Neuronal stem cell (in vitro differentiated cells): ENCODE data around the gene KCNN4.

ENCODE experiments used
- DNase-seq: peaks from one replicate; pipeline ENCODE4 v3.0.0-alpha.2; 2013; ENCODE audit warnings: low spot score
- H2AFZ ChIP-seq: one replicate; pipeline ENCODE4 v1.6.1; 2013; ENCODE audit warnings: mild to moderate bottlenecking, low read length, inconsistent platforms
- H2AK5ac ChIP-seq: 2 replicates; pipeline ENCODE4 v1.6.1; 2013; ENCODE audit warnings: low read depth, mild to moderate bottlenecking, inconsistent platforms, low read length, moderate library complexity, mixed read lengths
- H2BK120ac ChIP-seq: 2 replicates; pipeline ENCODE4 v1.6.1; 2013; ENCODE audit warnings: low read depth, mild to moderate bottlenecking, inconsistent platforms, low read length, moderate library complexity, mixed read lengths
- H2BK12ac ChIP-seq: one replicate; pipeline ENCODE4 v1.6.1; 2013; ENCODE audit warnings: low read length, inconsistent platforms
- H2BK15ac ChIP-seq: 2 replicates; pipeline ENCODE4 v1.6.1; 2013; ENCODE audit warnings: mild to moderate bottlenecking, low read length, inconsistent platforms, mixed read lengths
- H2BK5ac ChIP-seq: one replicate; pipeline ENCODE4 v1.6.1; 2013; ENCODE audit warnings: inconsistent platforms, mild to moderate bottlenecking, low read length, moderate library complexity
- H3K14ac ChIP-seq: one replicate; pipeline ENCODE4 v1.6.1; 2013; ENCODE audit warnings: low read length, inconsistent platforms
- H3K18ac ChIP-seq: 2 replicates; pipeline ENCODE4 v1.6.1; 2013; ENCODE audit warnings: low read length, inconsistent platforms
- H3K23ac ChIP-seq: 2 replicates; pipeline ENCODE4 v1.6.1; 2013; ENCODE audit warnings: low read depth, mild to moderate bottlenecking, mixed read lengths, low read length, inconsistent platforms; ENCODE audit not compliant: poor library complexity
- H3K27ac ChIP-seq: replicated peaks from 3 replicates; pipeline ENCODE4 v1.5.1; 2013; ENCODE audit warnings: low read length, inconsistent platforms
- H3K27me3 ChIP-seq, 3 experiments: 2 replicates each; pipeline ENCODE4 v1.6.1; 2013; ENCODE audit warnings: low read length in 3 of 3, mild to moderate bottlenecking in 2 of 3, inconsistent platforms in 1 of 3, low read depth in 1 of 3, mixed read lengths in 1 of 3, moderate library complexity in 1 of 3; ENCODE audit not compliant: control insufficient read depth in 3 of 3, insufficient read depth in 3 of 3
- H3K36me3 ChIP-seq, 2 donors: replicated peaks in 1 of 2; 2 replicates each; pipeline ENCODE4 v1.6.1; 2013; ENCODE audit warnings: low read length in 2 of 2; ENCODE audit not compliant: control insufficient read depth in 2 of 2, insufficient read depth in 2 of 2
- H3K4ac ChIP-seq: 2 replicates; pipeline ENCODE4 v1.6.1; 2013; ENCODE audit warnings: inconsistent platforms, mild to moderate bottlenecking, low read length, moderate library complexity
- H3K4me1 ChIP-seq, 2 donors: 1 replicate in 1 of 2; 2 replicates in 1 of 2; pipeline ENCODE4 v1.6.1; 2013; ENCODE audit warnings: low read length in 2 of 2, low read depth in 1 of 2; ENCODE audit not compliant: control insufficient read depth in 2 of 2, insufficient read depth in 1 of 2
- H3K4me2 ChIP-seq: one replicate; pipeline ENCODE4 v1.6.1; 2013; ENCODE audit warnings: mild to moderate bottlenecking, low read length, inconsistent platforms; ENCODE audit not compliant: insufficient read depth, poor library complexity, severe bottlenecking
- H3K4me3 ChIP-seq, 2 donors: 2 replicates each; pipeline ENCODE4 v1.5.1; 2013; ENCODE audit warnings: low read length in 2 of 2, mild to moderate bottlenecking in 2 of 2, inconsistent platforms in 1 of 2, moderate library complexity in 1 of 2
- H3K79me1 ChIP-seq: one replicate; pipeline ENCODE4 v1.6.1; 2013; ENCODE audit warnings: low read depth, mild to moderate bottlenecking, inconsistent platforms, low read length, moderate library complexity
- H3K9ac ChIP-seq: one replicate; pipeline ENCODE4 v1.6.1; 2013; ENCODE audit warnings: mild to moderate bottlenecking, low read depth, low read length, inconsistent platforms; ENCODE audit not compliant: poor library complexity
- H3K9me3 ChIP-seq, 2 donors: replicated peaks in 1 of 2; 2 replicates each; pipeline versions ENCODE3 to v1.6.1; 2013; ENCODE audit warnings: low read length in 2 of 2, mild to moderate bottlenecking in 2 of 2, inconsistent platforms in 1 of 2, low read depth in 1 of 2, mixed read lengths in 1 of 2, moderate library complexity in 1 of 2; ENCODE audit not compliant: control insufficient read depth in 2 of 2, insufficient read depth in 1 of 2
- H4K8ac ChIP-seq: one replicate; pipeline ENCODE4 v1.6.1; 2013; ENCODE audit warnings: low read depth, mild to moderate bottlenecking, inconsistent platforms, low read length, moderate library complexity
- H4K91ac ChIP-seq: one replicate; pipeline ENCODE4 v1.6.1; 2013; ENCODE audit warnings: low read length, low read depth, mild to moderate bottlenecking, inconsistent platforms; ENCODE audit not compliant: poor library complexity
- WGBS, 2 donors: extraction: QIAGEN DNeasy Blood & Tissue Kit; methylation state at CpG; one replicate each; pipeline ENCODE4 v1.1.7; 2013; ENCODE audit warnings: missing lambda C conversion rate in 2 of 2, mixed read lengths in 1 of 2; ENCODE audit not compliant: insufficient read length in 2 of 2, insufficient replicate concordance in 1 of 2; ENCODE audit errors: extremely low coverage in 2 of 2; 5-methylcytosine and 5-hydroxymethylcytosine counted together

The KCNN4 gene

GRCh38 chr19:43811837-43812236 is 31.1 kb upstream of the KCNN4 start:
- no peak overlapping the region for H2AFZ ChIP-seq
- H3K4me3 ChIP-seq, result no peak overlapping the region
- H3K23ac ChIP-seq, result no peak overlapping the region
- no peak overlapping the region for H2BK5ac ChIP-seq
- no peaks in the 10 kb centered on the region for H3K79me1 ChIP-seq
- H4K8ac ChIP-seq, result no peak overlapping the region
- no CpG with 5 or more reads among the region's 1 CpG for WGBS, 2 donors
- no peak overlapping the region for H4K91ac ChIP-seq
- no peak overlapping the region for H2BK120ac ChIP-seq
- no peak overlapping the region for H3K4ac ChIP-seq
- no peaks in the 10 kb centered on the region for H3K36me3 ChIP-seq
- DNase-seq, result no peak
- no peak overlapping the region for H2AK5ac ChIP-seq
- H2BK12ac ChIP-seq, result no peak overlapping the region
- no peak overlapping the region for H3K27ac ChIP-seq
- H3K27me3 ChIP-seq, result peaks cover 0 to 2% (median 0%) of the 10 kb centered on the region in 3 experiments
- H3K18ac ChIP-seq, result no peak overlapping the region
- H3K9me3 ChIP-seq, result no peaks in the 10 kb centered on the region
- H2BK15ac ChIP-seq, result no peak overlapping the region
- H3K14ac ChIP-seq, result peak overlapping the region; percentile 38
- H3K4me2 ChIP-seq, result no peak overlapping the region
- H3K9ac ChIP-seq, result no peak overlapping the region
- H3K4me1 ChIP-seq, result no peaks in the 10 kb centered on the region

- Histone ChIP-seq H3K4ac (no peak overlapping the region), H2AFZ (no peak overlapping the region), H3K23ac (no peak overlapping the region), H3K14ac (no peak overlapping the region), H3K36me3 (no peaks in the 10 kb centered on the region), H2BK15ac (no peak overlapping the region), H2BK5ac (no peak overlapping the region), H3K4me2 (no peak overlapping the region), H4K91ac (no peak overlapping the region), H3K9me3 (no peaks in the 10 kb centered on the region), H2AK5ac (no peak overlapping the region), H3K79me1 (no peaks in the 10 kb centered on the region), H3K27me3 (peaks cover 0 to 2% (median 0%) of the 10 kb centered on the region in 3 experiments), H3K4me3 (no peak overlapping the region), H2BK120ac (no peak overlapping the region), H2BK12ac (no peak overlapping the region), H3K9ac (no peak overlapping the region), H3K18ac (no peak overlapping the region), H4K8ac (no peak overlapping the region), H3K27ac (no peak overlapping the region), H3K4me1 (no peaks in the 10 kb centered on the region)
- no CpG with 5 or more reads among the region's 8 CpGs for whole genome bisulfite sequencing, 2 donors
- no peak for DNase-seq
Observed at GRCh38 chr19:43809762-43810696, 29.3 kb upstream of the KCNN4 start.

- Histone ChIP-seq H2BK12ac (no peak overlapping the region), H3K79me1 (no peaks in the 10 kb centered on the region), H3K23ac (no peak overlapping the region), H2BK15ac (no peak overlapping the region), H2AFZ (no peak overlapping the region), H3K4ac (no peak overlapping the region), H3K27ac (no peak overlapping the region), H3K9me3 (no peaks in the 10 kb centered on the region), H3K27me3 (peaks cover 0 to 2% (median 0%) of the 10 kb centered on the region in 3 experiments), H2BK120ac (no peak overlapping the region), H2BK5ac (no peak overlapping the region), H3K4me1 (no peaks in the 10 kb centered on the region), H3K9ac (no peak overlapping the region), H3K36me3 (no peaks in the 10 kb centered on the region), H3K4me3 (no peak overlapping the region), H2AK5ac (no peak overlapping the region), H3K18ac (no peak overlapping the region), H3K4me2 (no peak overlapping the region), H4K8ac (no peak overlapping the region), H3K14ac (no peak overlapping the region), H4K91ac (no peak overlapping the region)
- no peak for DNase-seq
Observed at GRCh38 chr19:43807651-43808050, 26.9 kb upstream of the KCNN4 start.

- no peaks in the 10 kb centered on the region for H3K36me3 ChIP-seq
- no peaks in the 10 kb centered on the region for H3K79me1 ChIP-seq
- H3K14ac ChIP-seq, result no peak overlapping the region
- H3K9me3 ChIP-seq, result no peaks in the 10 kb centered on the region
- H3K4me1 ChIP-seq, result no peaks in the 10 kb centered on the region
- H3K18ac ChIP-seq, result no peak overlapping the region
- no peak overlapping the region for H4K8ac ChIP-seq
- H2BK5ac ChIP-seq, result no peak overlapping the region
- H2AK5ac ChIP-seq, result no peak overlapping the region
- DNase-seq, result no peak
- H2BK12ac ChIP-seq, result no peak overlapping the region
- H3K4me3 ChIP-seq, result no peak overlapping the region
- no CpG with 5 or more reads among the region's 5 CpGs for WGBS, 2 donors
- no peak overlapping the region for H3K9ac ChIP-seq
- no peak overlapping the region for H3K27ac ChIP-seq
- H3K4me2 ChIP-seq, result no peak overlapping the region
- peaks cover 0 to under 1% (median 0%) of the 10 kb centered on the region in 3 experiments for H3K27me3 ChIP-seq
- H4K91ac ChIP-seq, result no peak overlapping the region
- no peak overlapping the region for H2AFZ ChIP-seq
- no peak overlapping the region for H2BK120ac ChIP-seq
- H2BK15ac ChIP-seq, result no peak overlapping the region
- no peak overlapping the region for H3K23ac ChIP-seq
- no peak overlapping the region for H3K4ac ChIP-seq
Observed at GRCh38 chr19:43806848-43807247, 26.1 kb upstream of the KCNN4 start.
